Type B pancreatic cell (in vitro differentiated cells): Measurements from ENCODE around the gene PGS1. TPM values are rescaled to one million over a fixed set of nuclear protein-coding genes. Genes with fewer than 3 reads are reported as not detected.

Experiments used
- DNase-seq: peaks from one replicate; pipeline ENCODE4 v3.0.0; 2021; ENCODE audit warnings: mixed read lengths; ENCODE audit not compliant: unreplicated experiment; ENCODE audit errors: extremely low spot score
- H3K27ac Mint-ChIP-seq: 2 replicates; pipeline ENCODE4 v1.8.0; 2021; ENCODE audit warnings: mild to moderate bottlenecking, mixed read lengths
- H3K27me3 Mint-ChIP-seq: 2 replicates; pipeline ENCODE4 v1.8.0; 2021; ENCODE audit warnings: mixed read lengths
- H3K36me3 Mint-ChIP-seq: 2 replicates; pipeline ENCODE4 v1.8.0; 2021; ENCODE audit warnings: mixed read lengths
- H3K4me1 Mint-ChIP-seq: one replicate; pipeline ENCODE4 v1.8.0; 2021; ENCODE audit warnings: mixed read lengths; ENCODE audit not compliant: unreplicated experiment
- H3K4me3 Mint-ChIP-seq: 2 replicates; pipeline ENCODE4 v1.8.0; 2021; ENCODE audit warnings: mild to moderate bottlenecking, mixed read lengths
- H3K9me3 Mint-ChIP-seq: 2 replicates; pipeline ENCODE4 v1.8.0; 2021; ENCODE audit warnings: mixed read lengths
- total RNA-seq: library from RNA; stranded (reverse); gene quantifications from 2 replicates; pipeline ENCODE4 v1.2.1, GENCODE V29; 2021; ENCODE audit warnings: low replicate concordance
- TF ChIP-seq, protein P1 (sequence below): fragments of 200-600 bp; sonication (generic); conservative IDR thresholded peaks from 2 replicates; pipeline ENCODE4 v1.5.0; 2021; ENCODE audit warnings: antibody characterized with exemption, mild to moderate bottlenecking

The PGS1 gene
- total RNA-seq, 1 donor from 2014 or later, result 54.8 TPM

DNA sequence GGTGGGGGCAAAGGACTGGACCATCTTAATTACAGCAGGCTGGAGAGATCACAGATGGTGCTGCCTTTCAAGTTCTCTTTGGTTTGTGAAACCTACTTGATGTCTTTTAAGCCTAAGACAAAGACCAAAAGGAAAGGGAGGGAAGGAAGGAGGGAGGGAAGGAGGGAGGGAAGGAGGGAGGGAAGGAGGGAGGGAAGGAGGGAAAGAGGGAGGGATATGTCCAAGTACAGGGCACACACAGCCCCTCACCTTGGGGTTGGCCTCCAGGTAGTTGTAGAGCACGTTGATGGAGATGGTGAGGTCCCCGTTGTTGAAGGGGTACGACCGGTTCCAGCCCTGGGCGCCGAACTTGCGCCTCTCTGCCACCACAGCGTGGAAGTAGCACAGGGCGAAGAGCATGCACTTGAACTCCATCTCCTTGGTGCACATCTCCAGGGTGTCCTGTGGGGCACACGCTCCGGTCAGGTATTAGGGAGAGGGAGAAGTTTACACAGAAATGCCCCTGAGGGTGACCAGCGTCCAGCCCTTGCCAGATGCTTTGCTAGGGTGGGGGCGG is 55.4 kb downstream of the PGS1 start:
- Mint-ChIP-seq H3K36me3 (peaks cover 3% of the 10 kb centered on the region), H3K9me3 (no peaks in the 10 kb centered on the region), H3K27ac (no peak overlapping the region), H3K4me3 (no peak overlapping the region), H3K27me3 (peaks cover 3% of the 10 kb centered on the region), H3K4me1 (peaks cover 7% of the 10 kb centered on the region)
- DNase-seq, result no peak
- TF ChIP-seq, protein P1, sequence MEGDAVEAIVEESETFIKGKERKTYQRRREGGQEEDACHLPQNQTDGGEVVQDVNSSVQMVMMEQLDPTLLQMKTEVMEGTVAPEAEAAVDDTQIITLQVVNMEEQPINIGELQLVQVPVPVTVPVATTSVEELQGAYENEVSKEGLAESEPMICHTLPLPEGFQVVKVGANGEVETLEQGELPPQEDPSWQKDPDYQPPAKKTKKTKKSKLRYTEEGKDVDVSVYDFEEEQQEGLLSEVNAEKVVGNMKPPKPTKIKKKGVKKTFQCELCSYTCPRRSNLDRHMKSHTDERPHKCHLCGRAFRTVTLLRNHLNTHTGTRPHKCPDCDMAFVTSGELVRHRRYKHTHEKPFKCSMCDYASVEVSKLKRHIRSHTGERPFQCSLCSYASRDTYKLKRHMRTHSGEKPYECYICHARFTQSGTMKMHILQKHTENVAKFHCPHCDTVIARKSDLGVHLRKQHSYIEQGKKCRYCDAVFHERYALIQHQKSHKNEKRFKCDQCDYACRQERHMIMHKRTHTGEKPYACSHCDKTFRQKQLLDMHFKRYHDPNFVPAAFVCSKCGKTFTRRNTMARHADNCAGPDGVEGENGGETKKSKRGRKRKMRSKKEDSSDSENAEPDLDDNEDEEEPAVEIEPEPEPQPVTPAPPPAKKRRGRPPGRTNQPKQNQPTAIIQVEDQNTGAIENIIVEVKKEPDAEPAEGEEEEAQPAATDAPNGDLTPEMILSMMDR, result no peak

DNA sequence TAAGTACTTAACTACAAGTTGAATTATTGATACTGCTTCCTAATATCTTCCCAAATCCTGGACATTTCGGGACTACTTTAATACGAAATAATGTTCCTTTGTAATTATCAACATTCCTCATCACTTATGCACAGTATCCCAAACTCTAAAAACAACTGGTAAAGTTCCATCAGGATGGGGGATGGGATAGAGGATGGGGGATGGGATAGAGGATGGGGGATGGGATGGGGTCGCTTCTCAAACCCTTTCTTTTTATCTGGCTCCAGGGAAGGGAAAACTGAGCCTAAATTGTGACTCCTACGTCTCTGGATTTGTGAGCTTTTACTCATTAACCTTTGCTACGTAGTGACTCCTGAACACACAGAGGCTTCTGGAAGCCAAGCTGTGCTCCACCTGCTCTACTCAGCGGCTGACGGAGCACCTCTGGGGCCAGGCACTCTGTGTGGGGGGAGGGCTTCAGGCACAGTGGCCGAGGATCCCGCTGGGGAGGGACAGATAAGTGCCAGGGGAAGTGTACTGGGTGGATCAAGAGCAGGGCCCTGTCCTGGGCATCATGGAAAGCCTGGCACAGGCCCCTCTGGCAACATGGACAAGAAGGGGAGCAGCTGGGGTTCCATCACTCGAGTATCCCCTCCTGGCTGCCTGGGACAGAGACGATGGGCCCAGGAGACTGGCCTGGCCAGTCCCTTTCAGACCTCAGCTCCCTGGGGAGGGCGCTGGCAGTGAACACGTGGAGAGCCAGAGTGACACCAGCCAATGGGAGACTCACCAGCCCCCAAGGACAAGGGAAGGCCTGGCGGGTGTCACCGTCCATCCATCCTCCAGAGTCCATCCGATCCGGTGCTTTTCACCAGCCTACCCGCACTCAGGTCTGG is 56.2 kb downstream of the PGS1 start:
- DNase-seq, result no peak
- H3K4me3 Mint-ChIP-seq, result no peak overlapping the region
- H3K27me3 Mint-ChIP-seq, result peaks cover 3% of the 10 kb centered on the region
- no peak overlapping the region for H3K27ac Mint-ChIP-seq
- TF ChIP-seq, protein P1, result no peak
- no peaks in the 10 kb centered on the region for H3K9me3 Mint-ChIP-seq
- H3K36me3 Mint-ChIP-seq, result peaks cover under 1% of the 10 kb centered on the region
- H3K4me1 Mint-ChIP-seq, result peaks cover 7% of the 10 kb centered on the region

DNA sequence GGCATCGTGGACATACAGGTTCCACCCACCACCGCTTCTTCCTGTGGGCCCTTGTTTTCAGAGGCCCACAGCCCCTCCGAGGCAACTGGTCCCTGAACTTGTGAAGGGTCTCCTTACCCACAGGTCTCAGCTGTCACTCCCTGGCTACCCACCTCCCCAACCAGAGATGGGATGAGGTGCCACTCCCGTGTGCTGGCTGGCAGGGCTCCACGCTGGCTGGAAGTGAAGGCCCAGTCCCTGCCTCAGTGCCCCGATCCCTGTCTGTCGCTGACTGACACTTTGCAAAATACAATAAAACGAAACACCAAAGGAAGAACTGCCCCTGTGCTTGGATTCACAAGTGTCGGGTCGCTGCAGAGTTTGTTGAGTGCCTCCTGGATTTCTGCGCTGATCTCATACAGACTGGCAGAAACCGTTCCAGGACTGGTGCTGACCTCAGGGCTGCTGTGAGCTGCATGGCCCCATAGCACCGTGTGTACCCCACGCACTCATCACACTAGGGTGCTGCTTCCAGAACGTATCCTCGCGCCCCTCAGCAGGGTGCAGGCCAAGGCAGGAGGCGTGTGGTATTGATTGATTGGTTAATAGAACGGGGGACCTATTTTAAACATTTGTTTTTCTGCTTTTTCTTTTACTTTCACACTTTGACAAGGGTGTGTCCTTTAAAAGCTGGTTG is 57.0 kb downstream of the PGS1 start:
- TF ChIP-seq, protein P1, result no peak
- peak overlapping the region; percentile 62 for H3K27ac Mint-ChIP-seq
- no peak for DNase-seq
- no peaks in the 10 kb centered on the region for H3K9me3 Mint-ChIP-seq
- no peaks in the 10 kb centered on the region for H3K36me3 Mint-ChIP-seq
- peaks cover 3% of the 10 kb centered on the region for H3K27me3 Mint-ChIP-seq
- no peak overlapping the region for H3K4me3 Mint-ChIP-seq
- H3K4me1 Mint-ChIP-seq, result peaks cover 7% of the 10 kb centered on the region

DNA sequence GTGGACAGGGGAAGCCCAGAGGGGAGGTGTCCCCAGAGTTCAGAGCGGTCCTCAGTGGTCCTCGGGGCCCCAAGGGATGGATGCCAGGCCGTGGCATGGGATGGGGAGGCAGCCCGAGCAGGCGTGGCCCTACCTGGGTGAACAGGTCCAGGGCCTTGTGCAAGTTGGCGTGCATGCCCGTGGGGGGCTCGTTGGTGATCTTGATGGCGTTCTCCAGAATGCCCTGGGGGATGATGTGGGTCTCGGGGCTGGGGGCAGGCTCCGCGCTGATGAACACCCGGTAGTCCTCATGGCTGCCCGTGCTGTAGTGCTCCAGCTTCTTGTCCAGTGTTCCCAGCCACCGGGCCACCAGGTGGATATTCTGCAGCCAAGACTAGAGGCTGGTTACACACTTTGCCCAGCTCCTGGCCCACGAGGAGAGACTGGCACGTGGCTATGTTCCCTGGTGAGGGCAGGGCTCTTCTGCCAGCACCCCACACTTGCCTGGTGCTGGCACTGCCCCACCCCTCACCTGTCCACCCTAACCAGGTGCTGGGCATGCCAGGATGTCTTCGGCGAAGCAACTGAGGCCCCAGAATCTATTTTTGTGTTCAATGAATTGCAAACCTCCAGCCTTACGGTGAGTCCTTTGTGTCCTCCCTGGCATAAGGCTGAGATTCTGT is 59.2 kb downstream of the PGS1 start:
- Mint-ChIP-seq H3K27ac (peak overlapping the region; percentile 55), H3K36me3 (no peaks in the 10 kb centered on the region), H3K9me3 (no peaks in the 10 kb centered on the region), H3K27me3 (peaks cover 3% of the 10 kb centered on the region), H3K4me3 (no peak overlapping the region), H3K4me1 (peaks cover 7% of the 10 kb centered on the region)
- TF ChIP-seq, protein P1, result no peak
- no peak for DNase-seq

DNA sequence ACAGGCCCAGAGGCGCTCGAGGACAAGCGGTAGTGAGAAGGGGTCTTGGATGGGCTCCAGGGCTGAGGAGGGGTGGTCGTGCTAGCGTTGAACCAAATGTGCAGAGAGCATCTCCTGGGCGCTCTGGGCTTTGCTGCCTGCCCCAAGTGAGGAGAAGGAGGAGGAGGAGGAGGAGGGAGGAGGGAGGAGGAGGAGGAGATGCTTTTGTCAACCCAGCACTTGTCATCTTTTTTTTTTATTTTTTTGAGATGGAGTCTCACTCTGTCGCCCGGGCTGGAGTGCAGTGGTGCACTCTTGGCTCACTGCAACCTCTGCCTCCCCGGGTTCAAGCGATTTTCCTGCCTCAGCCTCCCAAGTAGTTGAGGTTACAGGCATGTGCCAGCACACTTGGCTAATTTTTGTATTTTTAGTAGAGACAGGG is 59.8 kb downstream of the PGS1 start:
- Mint-ChIP-seq H3K4me3 (no peak overlapping the region), H3K27me3 (peaks cover 3% of the 10 kb centered on the region)

More for the DNA sequence above, 59.8 kb downstream of the PGS1 start:
- TF ChIP-seq, protein P1, result no peak
- H3K4me1 Mint-ChIP-seq, result peaks cover 10% of the 10 kb centered on the region
- no peak for DNase-seq
- H3K9me3 Mint-ChIP-seq, result no peaks in the 10 kb centered on the region
- no peaks in the 10 kb centered on the region for H3K36me3 Mint-ChIP-seq
- H3K27ac Mint-ChIP-seq, result no peak overlapping the region
